Astrocyte (in vitro differentiated cells and primary cell): ENCODE measurements around the gene FCN1.

Experiments
- EZH2 ChIP-seq: IDR thresholded peaks from 2 replicates; pipeline ENCODE4 v1.6.1; 2012; ENCODE audit warnings: mild to moderate bottlenecking, low read length, inconsistent platforms; ENCODE audit not compliant: insufficient read depth
- TF ChIP-seq, protein P1 (sequence below): IDR thresholded peaks from 2 replicates; pipeline ENCODE4 v1.5.1; 2011; ENCODE audit warnings: low read depth, mild to moderate bottlenecking, inconsistent platforms, low read length, moderate library complexity; ENCODE audit not compliant: insufficient read depth

DNA sequence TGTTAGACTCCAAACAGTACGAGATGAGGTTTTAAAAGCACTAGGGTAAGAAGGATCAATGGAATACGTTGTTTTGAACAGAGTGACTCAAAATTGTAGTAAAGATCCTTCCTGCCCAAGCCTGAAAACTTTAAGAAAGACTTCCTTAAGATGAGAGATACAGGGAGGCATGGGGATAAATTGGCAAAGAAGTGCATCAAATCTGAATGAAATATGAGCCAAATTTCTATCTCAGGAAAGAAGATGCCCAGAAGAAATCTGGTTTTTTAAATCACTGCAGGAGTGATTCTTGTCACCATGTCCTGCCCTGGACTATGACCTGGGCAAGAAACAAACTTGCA lies 22.2 kb downstream of the FCN1 start:
- TF ChIP-seq, protein P1, sequence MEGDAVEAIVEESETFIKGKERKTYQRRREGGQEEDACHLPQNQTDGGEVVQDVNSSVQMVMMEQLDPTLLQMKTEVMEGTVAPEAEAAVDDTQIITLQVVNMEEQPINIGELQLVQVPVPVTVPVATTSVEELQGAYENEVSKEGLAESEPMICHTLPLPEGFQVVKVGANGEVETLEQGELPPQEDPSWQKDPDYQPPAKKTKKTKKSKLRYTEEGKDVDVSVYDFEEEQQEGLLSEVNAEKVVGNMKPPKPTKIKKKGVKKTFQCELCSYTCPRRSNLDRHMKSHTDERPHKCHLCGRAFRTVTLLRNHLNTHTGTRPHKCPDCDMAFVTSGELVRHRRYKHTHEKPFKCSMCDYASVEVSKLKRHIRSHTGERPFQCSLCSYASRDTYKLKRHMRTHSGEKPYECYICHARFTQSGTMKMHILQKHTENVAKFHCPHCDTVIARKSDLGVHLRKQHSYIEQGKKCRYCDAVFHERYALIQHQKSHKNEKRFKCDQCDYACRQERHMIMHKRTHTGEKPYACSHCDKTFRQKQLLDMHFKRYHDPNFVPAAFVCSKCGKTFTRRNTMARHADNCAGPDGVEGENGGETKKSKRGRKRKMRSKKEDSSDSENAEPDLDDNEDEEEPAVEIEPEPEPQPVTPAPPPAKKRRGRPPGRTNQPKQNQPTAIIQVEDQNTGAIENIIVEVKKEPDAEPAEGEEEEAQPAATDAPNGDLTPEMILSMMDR: no peak
- TF ChIP-seq EZH2: no peak
